22Rv1 (cell line): ENCODE data around the gene ISG15.
"Not testable (repeated sequence)": the region's sequence is repeated elsewhere in the genome, so short reads cannot be mapped to it uniquely, and the experiment has no call there.

Experiments used
- H3K27ac ChIP-seq: fragments of 450-650 bp; 2 replicates; pipeline ENCODE4 v1.5.1; 2017
- ZFX ChIP-seq: fragments of 450-650 bp; IDR thresholded peaks from 2 replicates; pipeline ENCODE4 v1.6.1; 2017; ENCODE audit warnings: antibody characterized with exemption, borderline replicate concordance
- TF ChIP-seq, protein P1 (sequence below): fragments of 450-650 bp; IDR thresholded peaks from 2 replicates; pipeline ENCODE4 v1.5.1; 2017; ENCODE audit warnings: mild to moderate bottlenecking

Gene ISG15

DNA sequence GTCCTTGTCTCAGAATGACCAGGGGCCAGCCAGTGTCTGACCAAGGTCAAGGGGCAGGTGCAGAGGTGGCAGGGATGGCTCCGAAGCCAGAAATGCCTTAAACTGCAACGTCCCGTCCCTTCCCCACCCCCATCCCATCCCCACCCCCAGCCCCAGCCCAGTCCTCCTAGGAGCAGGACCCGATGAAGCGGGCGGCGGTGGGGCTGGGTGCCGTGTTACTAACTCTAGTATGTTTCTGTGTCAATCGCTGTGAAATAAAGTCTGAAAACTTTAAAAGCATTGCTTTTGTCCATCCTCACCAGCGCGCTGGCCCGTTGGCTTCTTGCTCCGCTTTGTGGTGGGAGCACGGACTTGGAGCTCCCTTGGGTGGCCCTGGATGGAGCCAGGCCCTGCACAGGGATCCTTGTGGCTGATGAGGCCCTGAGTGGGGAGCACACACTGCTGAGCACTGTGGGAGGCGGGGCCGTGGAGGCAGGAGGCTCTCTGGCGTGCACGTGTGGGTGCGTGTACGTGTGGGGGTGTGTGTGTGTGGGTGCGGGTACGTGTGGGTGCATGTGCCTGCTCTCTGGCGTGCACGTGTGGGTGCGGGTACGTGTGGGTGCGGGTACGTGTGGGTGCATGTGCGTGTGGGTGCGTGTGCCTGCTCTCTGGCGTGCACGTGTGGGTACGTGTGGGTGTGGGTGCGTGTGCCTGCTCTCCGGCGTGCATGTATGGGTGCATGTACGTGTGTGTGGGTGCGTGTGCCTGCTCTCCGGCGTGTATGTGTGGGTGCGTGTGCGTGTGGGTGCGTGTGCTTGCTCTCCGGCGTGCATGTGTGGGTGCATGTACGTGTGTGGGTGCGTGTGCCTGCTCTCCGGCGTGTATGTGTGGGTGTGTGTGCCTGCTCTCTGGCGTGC is 42.8 kb downstream of the ISG15 start:
- no peak for TF ChIP-seq ZFX
- no peak overlapping the region for H3K27ac ChIP-seq

DNA sequence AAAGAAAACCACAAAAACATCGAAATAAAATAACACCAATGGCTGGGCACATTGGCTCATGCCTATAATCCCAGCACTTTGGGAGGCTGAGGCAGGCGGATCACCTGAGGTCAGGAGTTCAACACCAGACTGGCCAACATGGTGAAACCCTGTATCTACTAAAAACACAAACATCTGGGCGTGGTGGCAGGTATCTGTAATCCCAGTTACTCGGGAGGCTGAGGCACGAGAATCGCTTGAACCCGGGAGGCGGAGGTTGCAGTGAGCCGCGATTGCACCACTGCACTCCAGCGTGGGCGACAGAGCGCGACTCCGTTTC is 44.4 kb downstream of the ISG15 start:
- not testable (repeated sequence) for H3K27ac ChIP-seq

DNA sequence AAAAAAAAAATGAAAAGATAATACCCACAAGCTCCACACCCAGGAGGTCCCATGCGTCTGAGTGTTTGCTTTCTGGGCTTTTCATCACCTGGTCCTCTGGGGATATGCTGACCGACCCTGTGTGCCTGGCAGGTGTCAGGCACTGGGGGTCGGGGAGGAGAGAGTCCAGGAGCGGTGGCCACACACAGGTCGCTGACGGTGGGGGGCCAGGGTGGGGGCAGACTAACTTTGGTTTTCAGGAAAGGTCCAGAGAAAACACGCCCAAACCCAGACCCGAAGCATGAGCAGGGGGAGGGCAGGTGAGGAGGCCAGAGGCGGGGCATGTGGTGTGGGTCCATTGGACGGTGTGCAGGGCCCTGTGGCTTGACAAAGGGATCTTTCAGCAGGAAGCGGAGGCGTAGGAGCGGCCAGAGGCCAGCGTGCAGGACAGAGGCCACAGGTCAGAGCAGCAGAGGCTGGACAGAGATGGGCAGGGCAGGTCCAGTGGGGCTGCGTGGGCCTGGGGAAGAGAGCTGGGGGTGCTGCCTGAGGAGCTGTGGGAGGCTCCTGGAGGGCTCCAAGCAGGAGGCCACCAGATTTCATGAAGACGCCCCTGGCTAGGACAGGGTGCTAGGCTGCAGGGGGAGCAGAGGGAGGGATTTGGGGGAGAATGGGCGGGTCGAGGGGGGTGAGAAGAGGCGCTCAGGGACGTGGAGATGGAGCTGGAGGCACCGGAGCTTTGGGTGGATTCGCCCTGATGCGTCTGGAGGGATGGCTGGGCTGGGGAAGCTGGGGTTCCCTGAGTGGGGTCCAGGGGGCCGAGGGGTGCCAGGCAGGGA is 45.0 kb downstream of the ISG15 start:
- no peak overlapping the region for H3K27ac ChIP-seq

DNA sequence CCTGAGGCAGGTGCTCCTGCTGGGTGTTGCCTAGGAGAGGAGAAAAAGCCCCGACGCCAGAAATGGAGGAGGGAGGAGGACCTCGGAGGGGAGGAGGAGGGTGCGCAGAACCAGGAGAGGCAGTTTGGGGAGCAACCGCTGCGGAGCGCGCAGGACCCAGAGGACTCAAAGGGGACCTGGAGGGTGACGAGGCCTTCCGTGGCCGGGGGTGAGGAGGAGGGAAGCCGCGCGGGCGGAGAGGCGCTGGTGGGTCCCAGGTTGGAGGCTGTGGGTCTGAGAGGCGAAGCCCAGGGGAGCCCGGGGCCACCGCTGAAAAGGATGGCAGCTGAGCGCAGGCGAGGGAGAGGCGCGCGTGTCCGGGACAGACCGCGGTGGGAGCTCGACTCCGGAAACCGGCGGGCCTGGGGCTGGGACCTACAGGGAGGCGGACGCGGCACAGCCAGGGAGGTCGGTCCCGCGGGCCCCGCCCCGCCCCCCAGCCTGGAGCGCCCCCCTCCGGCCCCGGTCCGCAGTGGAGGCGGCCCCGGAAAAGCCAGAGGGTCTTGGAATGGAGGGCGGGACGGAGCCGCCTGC is 45.7 kb downstream of the ISG15 start:
- no peak for TF ChIP-seq ZFX
- TF ChIP-seq, protein P1, sequence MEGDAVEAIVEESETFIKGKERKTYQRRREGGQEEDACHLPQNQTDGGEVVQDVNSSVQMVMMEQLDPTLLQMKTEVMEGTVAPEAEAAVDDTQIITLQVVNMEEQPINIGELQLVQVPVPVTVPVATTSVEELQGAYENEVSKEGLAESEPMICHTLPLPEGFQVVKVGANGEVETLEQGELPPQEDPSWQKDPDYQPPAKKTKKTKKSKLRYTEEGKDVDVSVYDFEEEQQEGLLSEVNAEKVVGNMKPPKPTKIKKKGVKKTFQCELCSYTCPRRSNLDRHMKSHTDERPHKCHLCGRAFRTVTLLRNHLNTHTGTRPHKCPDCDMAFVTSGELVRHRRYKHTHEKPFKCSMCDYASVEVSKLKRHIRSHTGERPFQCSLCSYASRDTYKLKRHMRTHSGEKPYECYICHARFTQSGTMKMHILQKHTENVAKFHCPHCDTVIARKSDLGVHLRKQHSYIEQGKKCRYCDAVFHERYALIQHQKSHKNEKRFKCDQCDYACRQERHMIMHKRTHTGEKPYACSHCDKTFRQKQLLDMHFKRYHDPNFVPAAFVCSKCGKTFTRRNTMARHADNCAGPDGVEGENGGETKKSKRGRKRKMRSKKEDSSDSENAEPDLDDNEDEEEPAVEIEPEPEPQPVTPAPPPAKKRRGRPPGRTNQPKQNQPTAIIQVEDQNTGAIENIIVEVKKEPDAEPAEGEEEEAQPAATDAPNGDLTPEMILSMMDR: peak; percentile 89
- H3K27ac ChIP-seq: no peak overlapping the region; the same call in 1 of the 2 replicates

More for the DNA sequence above, 45.0 kb downstream of the ISG15 start:
- TF ChIP-seq, protein P1: no peak
- no peak for TF ChIP-seq ZFX

DNA sequence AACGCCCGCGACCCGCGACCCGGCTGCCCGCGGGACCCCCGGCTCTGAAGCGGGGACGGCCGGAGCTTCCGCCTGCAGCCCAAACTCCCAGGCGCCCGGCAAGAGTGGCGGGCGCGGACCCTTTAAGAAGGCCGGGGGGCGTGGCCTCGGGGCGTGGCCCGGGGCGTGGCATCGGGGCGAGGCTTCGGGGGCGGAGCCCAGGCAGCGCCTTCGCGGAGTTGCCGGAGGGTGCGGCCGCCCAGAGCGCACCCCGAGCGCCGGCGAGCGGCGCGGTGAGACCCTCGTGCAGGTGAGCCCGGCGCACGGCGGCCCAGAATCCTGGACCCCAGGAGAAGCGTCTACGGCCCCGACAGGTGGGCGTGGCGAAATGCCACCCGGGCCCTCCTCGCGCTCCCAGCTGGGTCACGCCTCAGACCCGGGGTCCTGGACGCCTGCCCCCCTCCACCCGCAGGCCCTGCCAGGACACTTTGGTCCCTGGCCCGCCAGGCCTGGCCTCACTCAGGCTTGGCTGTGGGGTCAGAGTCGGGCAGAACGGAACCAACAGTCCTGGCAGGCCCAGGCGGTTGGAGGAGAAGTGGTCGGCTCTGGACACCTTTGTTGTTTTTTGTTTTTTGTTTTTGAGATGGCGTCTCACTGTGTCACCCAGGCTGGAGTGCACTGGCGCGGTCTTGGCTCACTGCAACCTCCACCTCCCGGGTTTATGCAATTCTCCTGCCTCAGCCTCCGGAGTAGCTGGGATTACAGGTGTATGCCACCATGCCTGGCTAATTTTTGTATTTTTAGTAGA is 46.4 kb downstream of the ISG15 start:
- H3K27ac ChIP-seq: no peak overlapping the region; the same call in 1 of the 2 replicates
- TF ChIP-seq ZFX: no peak
- TF ChIP-seq, protein P1: peak; percentile 71

DNA sequence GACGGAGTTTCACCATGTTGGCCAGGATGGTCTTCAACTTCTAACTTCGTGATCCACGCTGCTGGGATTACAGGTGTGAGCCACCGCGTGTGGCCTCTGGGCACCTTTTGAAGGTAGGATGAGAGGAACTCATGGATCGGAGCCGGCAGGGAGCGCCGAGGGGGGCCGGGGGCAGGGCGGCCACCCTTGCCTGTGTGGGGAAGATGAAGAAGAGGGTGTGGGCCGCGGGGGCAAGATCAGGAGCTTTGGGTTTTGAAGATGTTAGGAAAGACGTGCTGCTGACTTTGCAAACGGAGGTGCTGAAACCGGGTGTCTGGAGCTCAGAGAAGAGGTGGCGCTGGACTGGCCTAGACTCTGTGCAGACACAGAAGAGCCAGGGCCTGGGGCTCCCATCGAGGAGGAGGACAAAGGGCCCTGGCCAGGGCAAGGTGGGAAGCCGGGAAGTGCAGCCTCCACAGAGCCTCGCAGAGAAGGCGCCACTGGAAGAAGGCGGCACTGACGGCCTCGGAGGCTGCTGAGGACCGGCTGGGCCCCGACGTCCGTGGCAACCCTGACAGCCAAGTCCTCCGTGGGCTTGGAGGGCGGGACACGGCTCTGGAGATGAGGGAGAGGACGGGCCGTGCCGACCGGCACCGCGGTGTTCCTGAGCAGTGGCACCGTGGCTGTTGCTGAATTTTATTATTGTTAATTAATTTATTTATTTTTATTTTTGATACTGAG is 47.1 kb downstream of the ISG15 start:
- no peak overlapping the region for H3K27ac ChIP-seq
- TF ChIP-seq, protein P1: no peak
- no peak for TF ChIP-seq ZFX

DNA sequence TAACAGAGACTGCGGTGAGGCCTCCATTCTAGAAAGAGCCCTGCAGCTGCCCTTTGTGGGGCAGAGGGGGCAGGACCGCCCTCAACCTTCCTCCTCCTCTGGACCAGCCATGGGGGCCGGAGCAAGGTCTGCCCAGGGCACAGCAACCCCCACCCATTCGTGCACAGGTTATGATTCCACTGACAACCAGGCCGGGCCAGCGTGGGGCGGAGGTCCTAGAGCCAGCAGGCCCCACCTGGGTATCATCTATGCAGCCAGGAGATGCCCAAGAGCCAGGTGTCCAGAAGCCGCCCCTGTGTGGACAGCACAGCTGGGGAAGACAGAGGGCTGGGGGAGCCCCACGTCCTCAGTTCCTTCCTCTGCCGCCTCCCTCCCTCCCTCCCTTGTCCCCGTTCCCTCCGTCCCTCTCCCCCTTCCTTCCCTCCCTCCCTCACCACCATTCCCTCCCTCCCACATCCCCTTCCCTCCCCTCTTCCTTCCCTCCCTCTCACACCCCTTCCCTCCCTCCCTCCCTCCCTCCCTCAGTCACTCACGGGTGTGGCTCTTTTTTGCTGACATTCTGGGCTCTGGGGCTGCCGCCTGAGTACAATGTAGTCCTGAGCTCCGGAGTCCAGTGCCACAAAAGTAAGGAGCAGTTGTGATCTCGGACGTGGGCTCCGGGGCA is 48.5 kb downstream of the ISG15 start:
- H3K27ac ChIP-seq: no peak overlapping the region

More for the DNA sequence above, 48.5 kb downstream of the ISG15 start:
- TF ChIP-seq, protein P1: no peak
- TF ChIP-seq ZFX: no peak
